RKO (cell line): ENCODE measurements around the gene ATG13.
"Not testable (repeated sequence)": the region's sequence is repeated elsewhere in the genome, so short reads cannot be mapped to it uniquely, and the experiment has no call there.

Source experiments
- DNase-seq: peaks from one replicate; pipeline ENCODE4 v3.0.0-alpha.2; 2016; ENCODE audit warnings: low spot score

Gene ATG13

GRCh38 chr11:46697723-46698122 lies 80.4 kb downstream of the ATG13 start:
- DNase-seq, result no peak

GRCh38 chr11:46698597-46698996 lies 81.2 kb downstream of the ATG13 start:
- no peak for DNase-seq

GRCh38 chr11:46700241-46701077 lies 83.1 kb downstream of the ATG13 start, which contains the start of the genes ARHGAP1 and ZNF408:
Gene ARHGAP1 (minus strand): TSS chr11:46700619. CDS start chr11:46696107, 4,512 bp downstream.
Gene ZNF408 (plus strand): TSS chr11:46701031. CDS start chr11:46701048, 17 bp downstream.
- peak; percentile 98 for DNase-seq

DNA sequence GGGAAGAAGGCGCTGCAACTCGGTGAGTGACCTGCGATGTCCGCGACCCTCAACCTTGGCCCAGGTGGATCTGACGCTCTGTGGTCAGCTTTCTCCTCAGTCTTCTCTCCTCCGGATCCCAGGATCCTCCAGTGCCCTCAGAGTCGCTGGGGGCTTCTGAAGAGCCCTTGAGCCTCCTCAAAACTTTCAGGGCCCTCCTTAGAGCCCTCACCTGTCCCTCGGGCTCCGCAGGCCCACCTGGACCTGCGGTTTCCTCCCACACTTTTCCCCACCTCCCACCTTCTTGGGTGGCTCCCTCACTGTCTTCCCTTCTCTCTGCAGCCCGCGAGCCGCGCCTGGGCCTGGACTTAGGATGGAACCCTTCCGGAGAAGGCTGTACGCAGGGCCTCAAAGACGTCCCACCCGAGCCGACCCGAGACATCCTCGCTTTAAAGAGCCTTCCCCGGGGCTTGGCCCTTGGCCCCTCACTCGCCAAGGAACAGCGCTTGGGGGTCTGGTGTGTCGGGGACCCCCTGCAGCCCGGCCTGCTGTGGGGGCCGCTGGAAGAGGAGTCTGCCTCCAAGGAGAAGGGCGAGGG lies 83.8 kb downstream of the ATG13 start:
- DNase-seq, result no peak

DNA sequence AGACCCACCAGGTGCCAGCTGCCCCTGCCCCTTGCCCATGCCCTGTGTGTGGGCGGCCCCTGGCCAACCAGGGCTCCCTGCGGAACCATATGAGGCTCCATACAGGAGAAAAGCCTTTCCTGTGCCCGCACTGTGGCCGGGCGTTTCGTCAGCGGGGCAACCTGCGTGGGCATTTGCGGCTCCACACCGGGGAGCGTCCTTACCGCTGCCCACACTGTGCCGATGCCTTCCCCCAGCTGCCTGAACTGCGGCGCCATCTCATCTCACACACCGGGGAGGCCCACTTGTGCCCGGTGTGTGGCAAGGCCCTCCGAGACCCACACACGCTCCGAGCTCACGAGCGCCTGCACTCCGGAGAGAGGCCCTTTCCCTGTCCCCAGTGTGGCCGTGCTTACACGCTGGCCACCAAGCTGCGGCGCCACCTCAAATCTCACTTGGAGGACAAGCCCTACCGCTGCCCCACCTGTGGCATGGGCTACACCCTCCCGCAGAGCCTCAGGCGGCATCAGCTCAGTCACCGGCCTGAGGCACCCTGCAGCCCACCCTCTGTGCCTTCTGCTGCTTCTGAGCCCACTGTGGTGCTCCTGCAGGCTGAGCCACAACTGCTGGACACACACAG lies 87.8 kb downstream of the ATG13 start:
- no peak for DNase-seq

- no peak for DNase-seq
These were observed 89.5 kb downstream of the ATG13 start for GRCh38 chr11:46706886-46707285.

- not testable (repeated sequence) for DNase-seq
These were observed 92.0 kb downstream of the ATG13 start for GRCh38 chr11:46709351-46709750.

- DNase-seq, result peak; percentile 83
These were observed 93.5 kb downstream of the ATG13 start for GRCh38 chr11:46710821-46711269.

DNA sequence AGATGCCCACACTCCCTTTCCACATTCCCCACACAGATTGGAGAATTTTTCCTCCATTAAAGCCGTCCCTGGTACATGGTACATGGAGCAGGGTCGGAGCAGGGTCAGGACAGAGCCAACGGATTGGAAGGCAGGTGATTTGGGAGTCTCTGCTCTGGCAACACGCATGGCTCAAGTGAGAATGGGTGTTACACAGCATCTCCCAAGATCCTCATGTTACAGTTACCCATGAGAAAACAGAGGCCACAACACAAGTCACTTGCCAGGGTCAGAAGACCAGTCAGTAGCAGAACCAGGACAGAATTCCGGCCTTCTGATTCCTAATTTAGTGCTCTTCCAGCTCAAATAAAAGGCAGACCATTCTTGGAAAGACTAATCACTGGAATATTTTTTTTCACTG lies 94.0 kb downstream of the ATG13 start:
- DNase-seq, result no peak

GRCh38 chr11:46712874-46713576 lies 95.7 kb downstream of the ATG13 start:
- no peak for DNase-seq

GRCh38 chr11:46717825-46718154 lies 100.4 kb downstream of the ATG13 start:
- DNase-seq, result not testable (repeated sequence)

GRCh38 chr11:46718155-46719019 lies 101.0 kb downstream of the ATG13 start:
- DNase-seq, result no peak

GRCh38 chr11:46719048-46719542 lies 101.7 kb downstream of the ATG13 start, which contains the start of gene F2:
Gene F2 (plus strand): TSS chr11:46719213. CDS start chr11:46719236, 23 bp downstream.
- DNase-seq, result no peak

GRCh38 chr11:46719543-46720218 lies 102.3 kb downstream of the ATG13 start:
- DNase-seq, result no peak

DNA sequence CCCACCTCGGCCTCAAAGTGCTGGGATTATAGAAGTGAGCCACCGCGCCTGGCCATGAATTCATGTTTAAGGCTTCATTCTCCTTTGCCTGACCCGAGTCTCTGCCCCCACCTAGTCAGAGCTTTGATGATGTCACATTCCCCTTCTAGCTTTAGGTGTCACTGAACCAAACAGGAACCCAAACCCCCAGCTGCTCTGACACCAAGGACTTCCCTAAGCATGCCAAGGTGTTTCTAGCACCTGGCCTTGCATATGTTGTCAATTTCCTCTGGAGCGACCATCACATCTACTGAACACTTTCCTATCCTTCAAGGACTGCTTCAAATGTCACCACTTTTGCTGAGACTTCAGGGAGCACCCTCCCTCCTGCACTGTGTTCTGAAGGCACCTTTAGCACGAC lies 103.9 kb downstream of the ATG13 start:
- DNase-seq, result no peak

DNA sequence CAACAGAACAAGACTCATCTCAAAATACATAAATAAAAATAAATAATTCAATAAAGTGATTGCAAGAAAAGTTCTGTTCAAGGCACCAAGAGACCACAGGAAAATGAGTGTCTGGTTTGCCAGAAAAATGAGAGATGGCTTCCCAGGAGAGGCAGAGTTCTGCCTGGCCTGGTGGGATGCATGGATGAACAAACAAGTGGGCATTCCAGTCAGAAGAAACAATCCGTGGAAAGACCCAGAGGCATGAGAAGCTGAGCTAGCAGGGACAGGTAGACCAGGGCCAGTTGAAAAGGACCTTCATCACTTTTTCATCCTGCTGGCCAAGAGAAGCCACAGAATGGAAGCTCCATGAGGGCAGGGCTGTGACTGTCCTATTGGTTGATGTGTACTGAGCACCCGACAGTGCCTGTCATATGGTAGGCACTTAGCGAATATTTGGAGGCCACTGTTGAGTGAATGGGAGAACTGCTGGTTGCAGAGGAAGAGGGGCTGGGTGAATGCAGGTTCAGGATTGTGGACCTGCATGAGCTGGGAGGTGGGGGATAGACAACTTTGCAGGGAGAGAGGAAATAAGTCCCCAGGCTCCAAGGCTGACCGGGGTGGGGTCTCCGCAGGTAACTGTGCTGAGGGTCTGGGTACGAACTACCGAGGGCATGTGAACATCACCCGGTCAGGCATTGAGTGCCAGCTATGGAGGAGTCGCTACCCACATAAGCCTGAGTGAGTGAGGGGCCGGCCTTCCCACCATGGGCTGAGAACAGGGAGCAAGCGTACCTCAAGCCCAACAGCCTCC lies 105.4 kb downstream of the ATG13 start:
- no peak for DNase-seq

GRCh38 chr11:46723359-46723680 lies 106.0 kb downstream of the ATG13 start:
- no peak for DNase-seq

GRCh38 chr11:46724088-46724487 lies 106.7 kb downstream of the ATG13 start:
- DNase-seq, result no peak
